ENCODE measurements around the gene GDF2.

The GDF2 gene

DNA sequence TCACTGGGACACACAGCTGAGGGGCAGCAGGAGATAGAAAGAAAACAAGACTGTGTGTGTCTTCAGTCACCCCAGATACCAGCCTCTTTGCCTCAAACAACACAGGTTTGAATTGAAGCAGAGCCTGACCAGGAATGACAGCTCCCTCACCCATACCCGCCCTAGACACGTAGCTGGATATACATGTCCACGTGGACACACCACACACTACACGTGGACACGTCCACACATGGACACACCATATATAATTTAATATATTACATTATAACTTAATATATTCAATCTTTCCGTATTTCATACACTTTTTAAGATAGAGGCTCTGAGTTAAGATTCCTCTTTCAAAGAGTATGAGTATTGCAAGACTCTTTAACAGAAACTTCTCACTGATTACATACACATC lies 11.3 kb downstream of the GDF2 start:
- no peak for DNase-seq (ENCODE audit: low spot score)

DNA sequence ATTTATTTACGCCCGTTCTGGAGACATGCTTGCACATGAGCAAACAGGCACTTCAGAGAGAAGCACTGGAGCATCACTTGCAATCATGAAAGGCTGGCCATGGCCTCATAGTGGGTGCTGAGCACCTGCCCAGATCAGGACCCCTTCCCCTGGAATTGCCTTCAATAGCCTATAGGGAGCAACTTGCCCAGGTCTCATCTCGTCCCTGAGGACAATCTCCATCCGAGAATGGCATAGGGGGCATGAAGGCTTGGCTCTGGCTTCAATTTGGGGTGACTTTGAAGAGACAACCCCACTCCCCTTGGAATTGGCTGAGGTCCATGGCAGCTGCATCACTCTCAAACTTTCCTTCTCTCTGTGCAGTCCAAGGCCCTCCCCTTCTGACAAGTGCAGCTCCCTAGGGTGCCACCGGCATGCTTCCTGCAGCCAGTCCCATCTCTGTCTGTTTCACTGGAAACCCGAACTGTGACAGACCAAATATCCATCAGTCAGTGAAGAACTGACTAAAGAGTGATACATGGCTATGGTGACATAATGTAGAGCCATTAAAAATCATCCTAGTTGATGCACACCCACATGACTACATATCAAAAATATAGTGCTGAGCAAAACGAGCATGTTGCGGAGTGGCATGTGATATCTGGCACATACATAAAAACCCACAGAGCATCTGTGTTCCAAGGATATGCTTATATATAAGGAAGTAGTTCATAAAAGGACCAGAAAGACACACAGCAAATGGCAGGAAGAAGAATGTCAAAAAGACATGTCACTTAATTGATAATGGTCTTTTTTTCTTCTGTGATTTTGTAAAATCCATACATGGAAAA lies 12.4 kb downstream of the GDF2 start:
- DNase-seq (ENCODE audit: low spot score): no peak

DNA sequence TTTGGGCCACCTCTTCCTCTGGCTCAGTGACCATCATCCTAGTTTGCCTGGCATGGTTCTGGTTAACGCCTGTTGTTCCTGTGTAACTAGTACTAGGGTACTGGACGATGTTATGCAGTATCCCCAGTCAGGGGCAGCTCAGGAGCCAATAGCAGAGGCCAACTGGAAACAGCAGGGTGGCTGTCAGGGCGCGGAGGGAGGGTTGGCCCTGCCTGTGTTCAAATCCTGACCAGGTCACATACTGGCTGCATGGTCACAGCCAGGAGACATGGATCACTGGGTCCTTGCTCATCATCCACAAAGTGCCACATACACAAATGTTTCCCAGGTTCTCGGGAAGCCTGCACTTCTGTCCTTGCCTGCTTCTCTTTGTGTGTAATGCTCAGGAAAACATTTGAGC lies 13.7 kb downstream of the GDF2 start:
- no peak for DNase-seq (ENCODE audit: low spot score)

DNA sequence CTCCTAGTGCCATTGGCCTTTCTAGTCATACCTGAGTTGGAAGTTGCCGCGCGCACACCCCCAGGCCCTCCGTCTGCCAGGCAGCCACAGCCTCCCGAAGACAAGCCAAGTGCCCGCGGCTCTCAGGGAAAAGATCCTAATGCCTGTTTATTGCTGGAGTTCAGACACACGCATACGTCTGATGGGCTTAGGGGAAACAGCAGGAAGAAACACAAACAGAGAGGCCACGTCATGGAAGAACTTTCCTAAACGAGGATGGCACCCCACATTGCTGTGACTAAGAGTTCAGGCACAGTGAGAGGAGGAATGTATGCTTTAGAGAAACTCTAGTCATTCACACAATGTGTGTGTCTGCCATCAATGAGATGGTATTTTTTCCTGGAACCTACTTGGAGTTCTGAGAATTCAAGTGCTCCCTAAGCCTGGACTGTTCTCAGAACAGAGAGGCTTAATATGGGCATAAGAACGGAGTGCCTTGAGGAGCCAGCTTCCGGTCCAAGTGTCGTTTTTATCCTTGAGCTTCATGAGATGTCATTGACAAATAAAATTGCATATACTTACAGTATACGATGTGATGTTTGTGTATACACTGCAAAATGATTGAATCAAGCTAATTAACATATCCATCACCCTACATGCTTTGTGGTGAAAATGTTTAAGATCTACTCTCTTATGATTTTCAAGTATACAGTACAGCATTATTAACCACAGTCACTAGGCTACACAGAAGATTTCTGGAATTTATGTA lies 14.3 kb downstream of the GDF2 start:
- no peak for DNase-seq (ENCODE audit: low spot score)

DNA sequence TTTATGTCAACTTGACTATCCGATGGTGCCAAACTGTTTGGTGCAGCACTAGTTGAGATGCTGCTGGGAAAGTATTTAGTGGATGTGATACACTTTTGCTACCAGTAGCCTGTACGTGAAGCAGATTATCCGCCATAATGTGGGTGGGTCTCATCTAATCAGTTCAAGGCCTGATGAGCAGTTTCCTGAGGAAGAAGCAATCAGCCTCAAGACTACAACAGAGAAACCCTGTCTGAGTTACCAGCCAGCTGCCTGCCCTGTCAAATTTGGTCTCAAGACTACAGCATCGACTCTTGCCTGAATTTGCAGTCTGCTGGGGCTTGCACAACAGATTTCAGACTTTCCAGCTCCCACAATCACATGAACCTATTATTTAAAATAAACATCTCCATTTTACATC lies 15.1 kb downstream of the GDF2 start:
- no peak for DNase-seq (ENCODE audit: low spot score)

DNA sequence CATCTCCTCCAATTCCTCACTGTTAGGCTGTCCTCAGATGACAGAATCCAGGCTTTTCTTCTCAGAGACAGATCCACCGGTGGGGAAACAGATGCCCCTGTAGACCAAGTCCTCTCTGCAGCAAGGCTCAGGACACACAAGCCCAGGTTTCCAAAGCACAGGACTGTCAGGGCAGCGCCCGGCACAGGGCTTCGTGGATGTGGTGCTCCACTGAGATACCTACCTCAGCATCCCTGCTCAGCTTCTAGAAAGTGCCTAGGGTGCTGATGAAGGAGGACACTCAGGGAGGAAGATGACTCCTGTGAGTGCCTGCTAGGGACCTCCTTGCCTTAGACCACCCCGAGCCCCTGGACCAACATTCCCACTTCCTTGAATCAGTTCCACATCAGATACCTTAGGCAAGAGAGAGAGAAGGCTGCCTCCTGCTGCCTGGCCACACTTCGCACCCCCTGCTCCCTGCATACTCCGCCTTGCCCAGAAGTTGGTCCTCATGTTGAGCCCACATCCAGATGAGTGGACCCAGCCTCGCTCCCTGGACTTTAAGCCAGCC lies 17.0 kb downstream of the GDF2 start:
- no peak for DNase-seq (ENCODE audit: low spot score)

DNA sequence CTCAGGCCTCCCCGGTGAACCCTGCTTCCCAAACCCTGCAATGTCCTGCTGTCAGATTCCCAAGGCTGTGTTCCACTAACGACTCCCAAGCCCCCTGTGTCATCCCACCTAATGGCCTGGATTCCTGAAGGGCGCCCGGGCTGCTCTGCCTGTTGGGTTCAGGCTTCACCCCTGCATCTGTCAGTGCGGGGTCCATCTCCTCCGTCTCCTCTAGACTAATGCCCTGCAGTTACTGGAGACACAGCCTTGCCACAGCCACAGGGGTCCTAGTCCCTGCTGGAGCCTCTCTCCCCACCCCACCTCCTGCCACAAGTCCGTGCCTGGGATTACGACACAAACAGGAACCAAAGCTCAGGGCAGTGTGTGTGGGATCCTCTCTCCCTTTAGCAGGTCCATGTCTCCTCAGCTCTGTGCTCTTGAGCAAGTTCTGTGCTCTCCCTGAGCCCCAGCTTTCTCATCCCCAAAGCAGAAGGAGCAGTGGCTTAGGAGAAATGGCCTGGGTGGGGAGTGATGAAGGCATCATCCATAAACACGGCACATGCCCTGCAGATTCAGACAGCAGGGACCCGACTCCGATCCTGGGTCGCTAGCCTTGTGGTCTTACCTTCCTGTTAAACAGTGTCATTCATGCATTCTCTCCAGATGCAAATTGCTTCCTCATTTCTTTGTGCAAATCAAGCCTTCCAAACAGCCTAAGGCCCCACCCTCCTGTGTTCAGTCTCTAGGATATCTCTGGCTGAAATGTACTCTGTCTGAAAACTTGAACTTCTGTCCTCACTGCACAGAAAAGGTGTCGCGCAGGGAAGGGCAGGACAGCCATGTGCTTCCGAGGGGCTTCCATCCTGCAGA lies 17.7 kb downstream of the GDF2 start:
- no peak for DNase-seq (ENCODE audit: low spot score)

DNA sequence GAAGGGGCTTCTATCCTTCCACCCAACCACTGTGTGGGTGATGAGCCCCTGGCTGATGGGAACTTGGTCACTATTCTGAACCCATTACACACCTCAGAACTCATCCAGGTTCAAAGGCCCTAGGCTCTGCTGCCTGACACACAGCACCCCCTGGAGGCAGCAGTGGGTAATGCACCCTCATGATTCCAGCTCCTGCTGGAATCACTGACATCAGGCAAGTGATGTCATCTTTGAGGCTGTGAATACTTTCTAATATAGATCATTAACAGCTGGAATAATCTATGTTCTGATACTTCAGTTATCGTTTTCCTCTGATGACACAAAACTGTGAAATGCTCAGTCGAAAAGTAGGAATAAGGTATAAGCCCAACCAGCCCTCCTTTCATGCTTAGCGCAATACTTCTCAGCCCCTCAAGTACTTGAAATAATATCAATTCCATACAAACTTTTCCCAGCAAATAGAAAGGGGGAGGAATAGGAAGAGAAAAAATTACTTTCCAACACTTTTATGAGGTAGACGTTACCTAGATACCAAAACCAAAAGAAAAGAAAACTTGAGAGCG lies 18.4 kb downstream of the GDF2 start:
- peak; percentile 54 for DNase-seq (ENCODE audit: low spot score)

DNA sequence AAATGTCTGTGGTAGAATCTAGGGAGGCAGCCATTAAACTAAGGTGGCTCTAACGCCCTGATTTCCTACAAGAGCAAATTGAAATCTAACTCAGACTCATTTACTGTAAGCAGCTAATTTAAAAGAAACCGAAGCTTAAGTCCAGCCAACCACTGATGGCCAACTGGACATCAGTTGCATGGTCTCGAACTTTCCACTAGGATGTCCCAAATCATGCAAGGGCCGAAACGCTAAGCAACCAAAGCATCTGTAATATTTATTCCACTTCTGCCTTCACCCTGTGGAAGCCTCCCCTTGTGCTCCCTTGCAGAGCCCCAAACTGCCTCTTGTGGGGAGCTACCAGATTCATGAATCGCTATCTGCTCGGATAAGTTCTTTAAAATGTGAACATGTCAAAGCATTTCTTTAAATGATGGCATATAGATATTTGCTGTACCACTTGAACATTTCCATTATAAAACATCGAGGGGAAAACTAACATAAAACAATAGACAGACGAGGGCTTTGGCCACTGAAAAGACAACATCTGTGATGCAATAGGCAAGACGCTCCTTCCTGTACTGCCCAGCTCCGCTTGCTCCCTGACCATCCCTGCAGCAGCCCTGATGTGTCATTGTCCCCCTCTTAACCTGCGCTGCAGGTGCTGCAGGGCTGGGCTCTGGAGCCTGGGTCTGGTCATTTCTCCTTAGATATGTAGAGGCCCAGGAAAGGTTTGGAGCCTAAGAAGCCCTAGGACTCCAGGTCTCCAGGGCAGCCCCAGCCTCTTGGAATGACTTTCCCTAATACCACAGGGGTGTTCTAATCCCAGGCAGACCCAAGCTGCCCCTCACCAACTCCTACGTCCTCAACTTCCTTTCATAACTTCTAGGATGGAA lies 23.0 kb downstream of the GDF2 start:
- DNase-seq (ENCODE audit: low spot score): no peak

DNA sequence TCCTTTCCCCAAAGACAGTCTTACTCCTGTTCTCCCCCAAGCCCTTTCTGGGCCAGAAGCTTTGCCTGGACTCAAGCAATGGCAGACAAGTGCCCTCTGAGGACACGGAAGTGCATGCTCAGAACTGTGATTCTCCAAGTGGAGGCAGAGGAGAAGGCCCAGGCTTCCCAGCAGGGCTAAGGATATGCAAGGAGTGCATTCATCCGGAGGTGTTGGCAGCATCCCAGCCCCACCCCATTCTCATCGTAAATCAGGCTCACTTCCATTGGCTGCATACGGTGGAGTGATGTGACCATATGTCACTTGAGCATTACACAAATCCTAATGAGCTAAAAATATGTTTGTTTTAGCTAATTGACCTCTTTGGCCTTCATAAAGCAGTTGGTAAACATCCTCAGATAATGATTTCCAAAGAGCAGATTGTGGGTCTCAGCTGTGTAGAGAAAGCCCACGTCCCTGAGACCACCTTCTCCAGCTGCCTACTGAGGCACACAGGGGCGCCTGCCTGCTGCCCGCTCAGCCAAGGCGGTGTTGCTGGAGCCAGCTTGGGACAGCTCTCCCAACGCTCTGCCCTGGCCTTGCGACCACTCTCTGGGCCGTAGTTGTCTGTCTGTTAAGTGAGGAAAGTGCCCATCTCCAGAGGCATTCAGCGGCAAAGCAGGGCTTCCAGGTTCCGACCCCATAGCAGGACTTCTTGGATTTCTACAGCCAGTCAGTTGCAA lies 24.5 kb downstream of the GDF2 start:
- DNase-seq (ENCODE audit: low spot score): no peak

DNA sequence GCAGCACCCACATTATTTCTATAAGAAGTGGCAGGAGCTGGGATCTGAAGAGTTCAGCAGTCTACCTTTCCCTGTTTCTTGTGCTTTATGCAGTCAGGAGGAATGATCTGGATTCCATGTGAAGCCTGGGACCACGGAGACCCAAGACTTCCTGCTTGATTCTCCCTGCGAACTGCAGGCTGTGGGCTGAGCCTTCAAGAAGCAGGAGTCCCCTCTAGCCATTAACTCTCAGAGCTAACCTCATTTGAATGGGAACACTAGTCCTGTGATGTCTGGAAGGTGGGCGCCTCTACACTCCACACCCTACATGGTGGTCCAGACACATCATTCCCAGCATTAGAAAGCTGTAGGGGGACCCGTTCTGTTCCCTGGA lies 25.0 kb downstream of the GDF2 start:
- DNase-seq (ENCODE audit: low spot score): no peak

DNA sequence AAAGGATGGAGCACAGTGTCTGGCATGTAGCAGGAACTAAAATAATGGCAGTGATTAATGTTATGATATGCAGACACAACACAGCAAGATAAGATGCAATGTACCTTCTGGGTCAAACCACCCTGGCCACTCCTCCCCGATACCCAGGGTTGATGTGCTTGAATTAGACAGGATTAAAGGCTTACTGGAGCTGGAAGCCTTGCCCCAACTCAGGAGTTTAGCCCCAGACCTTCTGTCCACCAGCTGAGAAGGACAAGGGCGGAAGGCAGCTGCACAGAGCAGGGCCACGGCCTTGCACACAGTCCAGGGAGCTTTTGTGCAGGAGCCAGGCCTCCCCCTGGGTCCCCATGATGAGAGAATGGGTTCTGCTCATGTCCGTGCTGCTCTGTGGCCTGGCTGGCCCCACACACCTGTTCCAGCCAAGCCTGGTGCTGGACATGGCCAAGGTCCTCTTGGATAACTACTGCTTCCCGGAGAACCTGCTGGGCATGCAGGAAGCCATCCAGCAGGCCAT lies 25.9 kb downstream of the GDF2 start, which contains the start of gene RBP3:
TSS of gene RBP3 (plus strand) at position 226 of the 514 bp plus-strand sequence. CDS start at position 348, 122 bp downstream.
- DNase-seq (ENCODE audit: low spot score): no peak

DNA sequence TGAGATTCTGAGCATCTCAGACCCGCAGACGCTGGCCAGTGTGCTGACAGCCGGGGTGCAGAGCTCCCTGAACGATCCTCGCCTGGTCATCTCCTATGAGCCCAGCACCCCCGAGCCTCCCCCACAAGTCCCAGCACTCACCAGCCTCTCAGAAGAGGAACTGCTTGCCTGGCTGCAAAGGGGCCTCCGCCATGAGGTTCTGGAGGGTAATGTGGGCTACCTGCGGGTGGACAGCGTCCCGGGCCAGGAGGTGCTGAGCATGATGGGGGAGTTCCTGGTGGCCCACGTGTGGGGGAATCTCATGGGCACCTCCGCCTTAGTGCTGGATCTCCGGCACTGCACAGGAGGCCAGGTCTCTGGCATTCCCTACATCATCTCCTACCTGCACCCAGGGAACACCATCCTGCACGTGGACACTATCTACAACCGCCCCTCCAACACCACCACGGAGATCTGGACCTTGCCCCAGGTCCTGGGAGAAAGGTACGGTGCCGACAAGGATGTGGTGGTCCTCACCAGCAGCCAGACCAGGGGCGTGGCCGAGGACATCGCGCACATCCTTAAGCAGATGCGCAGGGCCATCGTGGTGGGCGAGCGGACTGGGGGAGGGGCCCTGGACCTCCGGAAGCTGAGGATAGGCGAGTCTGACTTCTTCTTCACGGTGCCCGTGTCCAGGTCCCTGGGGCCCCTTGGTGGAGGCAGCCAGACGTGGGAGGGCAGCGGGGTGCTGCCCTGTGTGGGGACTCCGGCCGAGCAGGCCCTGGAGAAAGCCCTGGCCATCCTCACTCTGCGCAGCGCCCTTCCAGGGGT lies 26.6 kb downstream of the GDF2 start:
- no peak for DNase-seq (ENCODE audit: low spot score)

DNA sequence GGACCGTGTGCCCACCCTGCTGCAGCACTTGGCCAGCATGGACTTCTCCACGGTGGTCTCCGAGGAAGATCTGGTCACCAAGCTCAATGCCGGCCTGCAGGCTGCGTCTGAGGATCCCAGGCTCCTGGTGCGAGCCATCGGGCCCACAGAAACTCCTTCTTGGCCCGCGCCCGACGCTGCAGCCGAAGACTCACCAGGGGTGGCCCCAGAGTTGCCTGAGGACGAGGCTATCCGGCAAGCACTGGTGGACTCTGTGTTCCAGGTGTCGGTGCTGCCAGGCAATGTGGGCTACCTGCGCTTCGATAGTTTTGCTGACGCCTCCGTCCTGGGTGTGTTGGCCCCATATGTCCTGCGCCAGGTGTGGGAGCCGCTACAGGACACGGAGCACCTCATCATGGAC lies 27.3 kb downstream of the GDF2 start:
- DNase-seq (ENCODE audit: low spot score): no peak

DNA sequence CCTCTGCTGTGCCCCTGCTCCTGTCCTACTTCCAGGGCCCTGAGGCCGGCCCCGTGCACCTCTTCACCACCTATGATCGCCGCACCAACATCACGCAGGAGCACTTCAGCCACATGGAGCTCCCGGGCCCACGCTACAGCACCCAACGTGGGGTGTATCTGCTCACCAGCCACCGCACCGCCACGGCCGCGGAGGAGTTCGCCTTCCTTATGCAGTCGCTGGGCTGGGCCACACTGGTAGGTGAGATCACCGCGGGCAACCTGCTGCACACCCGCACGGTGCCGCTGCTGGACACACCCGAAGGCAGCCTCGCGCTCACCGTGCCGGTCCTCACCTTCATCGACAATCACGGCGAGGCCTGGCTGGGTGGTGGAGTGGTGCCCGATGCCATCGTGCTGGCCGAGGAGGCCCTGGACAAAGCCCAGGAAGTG lies 27.7 kb downstream of the GDF2 start:
- DNase-seq (ENCODE audit: low spot score): no peak

DNA sequence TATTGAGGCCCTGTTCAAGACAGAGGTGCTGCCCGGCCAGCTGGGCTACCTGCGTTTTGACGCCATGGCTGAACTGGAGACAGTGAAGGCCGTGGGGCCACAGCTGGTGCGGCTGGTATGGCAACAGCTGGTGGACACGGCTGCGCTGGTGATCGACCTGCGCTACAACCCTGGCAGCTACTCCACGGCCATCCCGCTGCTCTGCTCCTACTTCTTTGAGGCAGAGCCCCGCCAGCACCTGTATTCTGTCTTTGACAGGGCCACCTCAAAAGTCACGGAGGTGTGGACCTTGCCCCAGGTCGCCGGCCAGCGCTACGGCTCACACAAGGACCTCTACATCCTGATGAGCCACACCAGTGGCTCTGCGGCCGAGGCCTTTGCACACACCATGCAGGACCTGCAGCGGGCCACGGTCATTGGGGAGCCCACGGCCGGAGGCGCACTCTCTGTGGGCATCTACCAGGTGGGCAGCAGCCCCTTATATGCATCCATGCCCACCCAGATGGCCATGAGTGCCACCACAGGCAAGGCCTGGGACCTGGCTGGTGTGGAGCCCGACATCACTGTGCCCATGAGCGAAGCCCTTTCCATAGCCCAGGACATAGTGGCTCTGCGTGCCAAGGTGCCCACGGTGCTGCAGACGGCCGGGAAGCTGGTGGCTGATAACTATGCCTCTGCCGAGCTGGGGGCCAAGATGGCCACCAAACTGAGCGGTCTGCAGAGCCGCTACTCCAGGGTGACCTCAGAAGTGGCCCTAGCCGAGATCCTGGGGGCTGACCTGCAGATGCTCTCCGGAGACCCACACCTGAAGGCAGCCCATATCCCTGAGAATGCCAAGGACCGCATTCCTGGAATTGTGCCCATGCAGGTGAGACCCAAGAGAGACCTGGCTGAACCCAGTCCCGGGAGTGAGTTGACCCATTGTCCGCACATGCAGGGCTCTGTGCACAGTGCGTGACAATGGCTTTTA lies 28.7 kb downstream of the GDF2 start:
- DNase-seq (ENCODE audit: low spot score): no peak

DNA sequence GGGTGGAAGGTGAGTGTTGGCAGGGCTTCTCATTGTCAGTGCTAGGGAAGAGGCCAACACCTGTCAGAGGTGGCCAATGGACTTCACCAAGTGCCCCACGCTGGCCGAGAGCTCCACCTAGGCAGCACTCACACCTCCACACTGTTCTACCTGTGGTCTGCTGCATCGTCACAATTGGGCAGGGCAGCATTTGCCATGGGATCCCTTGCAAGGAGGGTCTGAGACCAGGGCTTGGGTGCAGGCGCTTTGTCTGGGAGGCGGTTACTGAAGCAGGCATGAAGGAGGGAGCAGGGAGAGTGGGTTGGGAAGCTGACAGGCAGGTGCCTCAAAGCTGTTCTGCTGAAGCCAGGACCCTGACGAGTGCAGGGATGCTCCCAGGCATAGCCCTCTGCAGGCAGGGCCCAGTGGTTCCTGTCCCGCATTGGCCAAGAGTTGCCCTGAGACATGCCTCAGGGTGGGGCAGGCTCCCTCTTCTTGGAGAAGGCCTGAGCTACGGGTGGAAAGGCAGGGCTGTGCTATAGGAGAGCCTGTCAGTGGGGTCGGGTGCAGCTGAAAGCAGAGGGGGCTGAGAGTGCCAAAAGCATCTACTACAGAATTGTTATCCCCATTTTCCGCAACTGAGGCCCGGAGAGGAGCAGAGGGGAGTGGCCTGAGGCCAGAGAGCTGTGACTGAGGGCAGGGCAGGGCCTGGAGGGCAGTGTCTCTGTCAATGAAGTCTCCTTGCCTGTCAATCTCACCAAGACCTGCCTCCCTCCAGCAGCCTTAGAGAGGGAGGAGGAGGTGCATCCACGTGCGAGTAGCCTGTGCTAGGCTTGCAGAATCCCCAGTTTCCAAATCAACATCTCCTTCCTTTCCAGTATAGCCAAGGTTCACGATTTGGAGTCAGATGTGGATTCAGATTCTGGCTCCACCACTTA lies 29.9 kb downstream of the GDF2 start:
- no peak for DNase-seq (ENCODE audit: low spot score)

All from kidney capillary endothelial cell (primary cell).